Measurements from ENCODE around the gene SRPRB.

SRPRB gene

GRCh38 chr3:133825969-133826727, 20.5 kb downstream of the SRPRB start:
- Histone ChIP-seq H3K79me2 (ENCODE audit: low read length) (no peaks in the 10 kb centered on the region), H3K9ac (ENCODE audit: low read length) (no peak overlapping the region), H4K20me1 (ENCODE audit: insufficient read depth, low read length) (no peaks in the 10 kb centered on the region), H3K9me3 (ENCODE audit: insufficient read depth, low read length) (no peaks in the 10 kb centered on the region), H3K27me3 (ENCODE audit: low read depth, low read length) (no peaks in the 10 kb centered on the region), H3K4me1 (ENCODE audit: low read length) (no peaks in the 10 kb centered on the region), H3K4me2 (ENCODE audit: low read length) (no peak overlapping the region), H3K4me3 (ENCODE audit: low read length) (no peak overlapping the region), H2AFZ (ENCODE audit: low read depth, low read length) (no peak overlapping the region), H3K27ac (ENCODE audit: low read length) (no peak overlapping the region), H3K36me3 (replicated peaks; ENCODE audit: low read depth, low read length) (peaks cover 27% of the 10 kb centered on the region)
- TF ChIP-seq CTCF (IDR thresholded peaks at IDR 0.05; ENCODE audit: low read depth, low read length) (no peak), EZH2phosphoT487 (IDR thresholded peaks at IDR 0.05; ENCODE audit: low read depth) (no peak)

GRCh38 chr3:133827136-133827535, 21.5 kb downstream of the SRPRB start:
- H3K4me2 ChIP-seq (ENCODE audit: low read length): no peak overlapping the region
- H3K27ac ChIP-seq (ENCODE audit: low read length): no peak overlapping the region
- TF ChIP-seq EZH2phosphoT487 (IDR thresholded peaks at IDR 0.05; ENCODE audit: low read depth) (no peak), CTCF (IDR thresholded peaks at IDR 0.05; ENCODE audit: low read depth, low read length) (no peak)
- H2AFZ ChIP-seq (ENCODE audit: low read depth, low read length): no peak overlapping the region
- no peak overlapping the region for H3K9ac ChIP-seq (ENCODE audit: low read length)
- no peaks in the 10 kb centered on the region for H3K9me3 ChIP-seq (ENCODE audit: insufficient read depth, low read length)
- H4K20me1 ChIP-seq (ENCODE audit: insufficient read depth, low read length): no peaks in the 10 kb centered on the region
- H3K36me3 ChIP-seq (replicated peaks; ENCODE audit: low read depth, low read length): peaks cover 17% of the 10 kb centered on the region
- H3K4me1 ChIP-seq (ENCODE audit: low read length): peaks cover under 1% of the 10 kb centered on the region; the same call in 1 of the 2 replicates
- H3K27me3 ChIP-seq (ENCODE audit: low read depth, low read length): no peaks in the 10 kb centered on the region
- no peak overlapping the region for H3K4me3 ChIP-seq (ENCODE audit: low read length)
- H3K79me2 ChIP-seq (ENCODE audit: low read length): no peaks in the 10 kb centered on the region

- no peaks in the 10 kb centered on the region for H3K27me3 ChIP-seq (ENCODE audit: low read depth, low read length)
- H3K4me2 ChIP-seq (ENCODE audit: low read length): no peak overlapping the region
- H3K27ac ChIP-seq (ENCODE audit: low read length): no peak overlapping the region
- H4K20me1 ChIP-seq (ENCODE audit: insufficient read depth, low read length): no peaks in the 10 kb centered on the region
- TF ChIP-seq CTCF (IDR thresholded peaks at IDR 0.05; ENCODE audit: low read depth, low read length) (no peak), EZH2phosphoT487 (IDR thresholded peaks at IDR 0.05; ENCODE audit: low read depth) (no peak)
- no peaks in the 10 kb centered on the region for H3K9me3 ChIP-seq (ENCODE audit: insufficient read depth, low read length)
- H3K9ac ChIP-seq (ENCODE audit: low read length): no peak overlapping the region
- no peaks in the 10 kb centered on the region for H3K79me2 ChIP-seq (ENCODE audit: low read length)
- H3K4me3 ChIP-seq (ENCODE audit: low read length): no peak overlapping the region
- H3K36me3 ChIP-seq (replicated peaks; ENCODE audit: low read depth, low read length): peaks cover 13% of the 10 kb centered on the region
- H3K4me1 ChIP-seq (ENCODE audit: low read length): peaks cover 5% of the 10 kb centered on the region; the same call in 1 of the 2 replicates
- no peak overlapping the region for H2AFZ ChIP-seq (ENCODE audit: low read depth, low read length)
Observed at GRCh38 chr3:133827684-133828083, 22.1 kb downstream of the SRPRB start.

- no peak overlapping the region for H3K9ac ChIP-seq (ENCODE audit: low read length)
- no peak for TF ChIP-seq CTCF (IDR thresholded peaks at IDR 0.05; ENCODE audit: low read depth, low read length)
- no peak for TF ChIP-seq EZH2phosphoT487 (IDR thresholded peaks at IDR 0.05; ENCODE audit: low read depth)
- H3K9me3 ChIP-seq (ENCODE audit: insufficient read depth, low read length): no peaks in the 10 kb centered on the region
- no peaks in the 10 kb centered on the region for H4K20me1 ChIP-seq (ENCODE audit: insufficient read depth, low read length)
- H3K4me3 ChIP-seq (ENCODE audit: low read length): no peak overlapping the region
- H2AFZ ChIP-seq (ENCODE audit: low read depth, low read length): no peak overlapping the region
- no peak overlapping the region for H3K27ac ChIP-seq (ENCODE audit: low read length)
- peaks cover 6% of the 10 kb centered on the region; the same call in 1 of the 2 replicates for H3K4me1 ChIP-seq (ENCODE audit: low read length)
- no peak overlapping the region for H3K4me2 ChIP-seq (ENCODE audit: low read length)
- peaks cover 6% of the 10 kb centered on the region for H3K36me3 ChIP-seq (replicated peaks; ENCODE audit: low read depth, low read length)
- H3K27me3 ChIP-seq (ENCODE audit: low read depth, low read length): no peaks in the 10 kb centered on the region
- H3K79me2 ChIP-seq (ENCODE audit: low read length): no peaks in the 10 kb centered on the region
Observed at GRCh38 chr3:133828576-133829309, 23.1 kb downstream of the SRPRB start.

All from OCI-LY3 (cell line).